GM18867 (cell line): Measurements from ENCODE around the gene MTERF4.

ENCODE experiments used
- ATAC-seq: cut with Tn5 transposase; IDR thresholded peaks from one replicate; pipeline ENCODE4 v1.9.1; 2021; ENCODE audit warnings: mild to moderate bottlenecking, moderate library complexity; ENCODE audit not compliant: unreplicated experiment

MTERF4 gene

DNA sequence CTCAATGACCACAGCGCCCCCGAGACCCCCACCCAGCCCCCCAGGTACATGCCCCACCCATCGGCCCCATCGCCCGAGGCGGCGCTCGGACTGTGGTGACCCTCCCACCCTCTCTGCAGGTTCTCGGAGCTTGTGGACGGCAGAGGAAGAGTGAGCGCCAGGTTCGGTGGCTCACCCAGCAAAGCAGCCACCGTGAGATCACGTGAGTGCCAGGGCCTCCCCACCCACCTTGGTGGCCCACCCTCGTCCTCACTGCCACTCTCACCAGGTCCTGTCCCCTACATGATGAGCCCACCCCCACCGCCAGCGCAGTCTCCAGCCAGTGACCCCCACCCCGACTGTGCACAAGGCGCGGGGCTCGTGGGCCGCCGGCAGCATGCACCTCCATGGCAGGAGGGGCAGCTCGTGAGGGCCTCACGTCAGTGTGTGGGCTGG, 30.4 kb downstream of the MTERF4 start:
- no peak for ATAC-seq

DNA sequence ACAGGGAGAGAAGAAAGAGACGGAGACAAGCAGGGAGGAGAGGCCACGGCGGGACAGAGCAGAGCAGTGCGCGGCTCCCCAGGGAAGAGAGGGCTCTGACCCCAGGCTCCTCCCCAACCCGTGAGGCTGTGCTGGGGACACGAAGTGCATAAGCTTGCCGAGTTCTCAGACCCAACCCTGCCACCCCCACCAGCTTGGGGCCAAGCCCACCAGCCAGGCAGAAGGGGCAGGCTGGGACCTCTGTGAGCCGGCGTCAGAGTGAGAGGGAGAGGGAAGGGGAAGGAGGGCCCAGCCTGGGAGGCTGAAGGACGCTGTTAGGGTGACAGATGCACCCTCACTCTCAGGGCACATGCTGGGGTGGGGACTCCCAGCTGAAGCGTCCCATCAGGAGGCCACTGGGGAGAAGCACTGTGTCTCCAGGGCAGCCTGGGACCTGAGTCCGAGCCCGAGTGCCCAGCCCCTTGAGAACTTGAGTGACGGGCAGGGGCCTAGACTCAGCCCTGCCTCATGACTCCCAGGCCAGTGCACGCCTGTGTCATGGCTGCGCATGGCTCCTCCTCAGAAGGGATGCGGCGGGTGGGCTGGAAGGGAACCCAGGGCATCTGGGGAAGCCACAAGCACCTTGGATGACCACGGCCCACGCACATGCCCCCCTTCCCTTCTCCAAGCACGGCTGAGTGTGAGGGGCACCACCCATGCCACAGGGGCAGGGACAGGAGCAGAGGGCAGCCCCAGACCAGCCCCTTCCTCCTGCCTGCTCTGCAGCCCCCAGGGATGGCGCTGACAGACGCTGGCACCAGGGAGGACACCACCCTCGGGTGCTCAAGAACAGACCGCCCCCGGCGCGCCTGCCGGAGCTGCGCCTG, 31.0 kb downstream of the MTERF4 start:
- no peak for ATAC-seq

DNA sequence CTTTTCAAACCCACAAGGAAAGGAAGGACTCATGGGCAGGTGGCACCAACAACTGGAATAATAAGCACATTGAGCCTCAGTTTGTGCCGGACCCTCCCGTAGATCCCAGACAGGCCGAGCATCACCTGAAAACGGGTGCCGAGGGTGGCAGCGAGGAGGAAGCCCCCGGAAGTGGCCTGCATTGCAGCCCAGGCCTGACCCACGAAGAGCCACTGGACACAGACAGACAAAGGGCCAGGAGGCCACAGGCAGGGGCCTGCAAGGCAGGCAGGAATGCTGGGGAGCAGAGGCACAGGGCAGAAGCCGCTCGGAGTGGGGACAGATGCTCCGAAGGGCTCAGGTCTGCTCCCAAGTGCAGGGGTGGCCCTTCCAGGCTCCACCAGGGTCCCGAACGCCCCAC, 31.7 kb downstream of the MTERF4 start:
- no peak for ATAC-seq

DNA sequence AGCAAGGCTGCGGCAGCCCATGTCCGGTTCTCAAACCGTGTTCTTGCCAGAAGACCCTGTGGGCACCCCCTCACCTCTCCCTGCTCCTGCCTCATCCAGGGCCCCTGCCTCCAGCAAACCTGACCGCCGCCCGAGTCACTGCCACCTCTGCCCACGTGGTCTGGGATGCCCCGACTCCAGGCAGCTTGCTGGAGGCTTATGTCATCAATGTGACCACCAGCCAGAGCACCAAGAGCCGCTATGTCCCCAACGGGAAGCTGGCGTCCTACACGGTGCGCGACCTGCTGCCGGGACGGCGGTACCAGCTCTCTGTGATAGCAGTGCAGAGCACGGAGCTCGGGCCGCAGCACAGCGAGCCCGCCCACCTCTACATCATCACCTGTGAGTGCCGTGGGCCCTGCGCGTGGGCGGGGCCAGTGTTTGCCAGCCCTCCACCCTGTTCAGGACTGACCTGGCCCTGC, 32.2 kb downstream of the MTERF4 start:
- no peak for ATAC-seq

DNA sequence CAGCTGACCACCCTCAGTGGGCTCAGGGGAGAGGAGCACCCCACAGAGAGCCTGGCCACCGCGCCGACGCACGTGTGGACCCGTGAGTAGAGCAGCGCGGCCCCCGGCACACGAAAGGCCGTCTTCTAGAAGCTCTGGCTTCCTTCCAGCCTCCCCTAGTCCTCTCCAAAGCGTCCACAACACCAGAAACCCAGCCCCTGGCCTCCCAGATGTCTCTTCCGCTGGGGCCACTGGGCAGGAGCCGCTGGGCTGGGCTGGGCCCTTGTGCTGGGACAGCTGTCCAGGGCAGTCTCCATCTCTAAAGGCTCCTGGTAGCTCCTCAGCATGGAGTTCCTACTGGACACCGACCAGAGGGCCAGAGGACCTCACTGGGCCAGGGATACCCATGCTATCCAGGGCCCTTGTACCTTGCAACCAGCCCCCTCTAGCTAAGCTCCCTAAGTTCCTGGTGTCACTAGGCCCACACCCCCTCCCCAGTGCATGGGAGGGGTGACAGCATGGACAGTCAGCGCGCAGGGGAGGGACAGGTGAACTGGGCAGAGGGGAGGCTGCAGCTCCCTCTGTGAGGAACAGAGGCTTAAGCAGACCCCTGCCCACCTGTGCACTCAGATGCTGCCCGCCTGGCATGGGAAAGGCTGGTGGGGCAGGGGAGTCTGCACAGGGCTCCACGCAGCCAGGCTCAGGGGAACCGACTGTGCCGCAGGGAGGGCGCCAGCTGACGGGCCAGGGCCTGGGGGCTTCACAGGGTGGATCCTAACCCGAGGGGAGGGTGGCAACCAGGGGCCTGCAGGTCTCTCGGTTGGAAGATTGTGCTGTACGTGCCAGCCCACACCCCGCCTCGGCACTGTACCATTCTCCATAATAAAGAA, 32.9 kb downstream of the MTERF4 start:
- ATAC-seq, result no peak

DNA sequence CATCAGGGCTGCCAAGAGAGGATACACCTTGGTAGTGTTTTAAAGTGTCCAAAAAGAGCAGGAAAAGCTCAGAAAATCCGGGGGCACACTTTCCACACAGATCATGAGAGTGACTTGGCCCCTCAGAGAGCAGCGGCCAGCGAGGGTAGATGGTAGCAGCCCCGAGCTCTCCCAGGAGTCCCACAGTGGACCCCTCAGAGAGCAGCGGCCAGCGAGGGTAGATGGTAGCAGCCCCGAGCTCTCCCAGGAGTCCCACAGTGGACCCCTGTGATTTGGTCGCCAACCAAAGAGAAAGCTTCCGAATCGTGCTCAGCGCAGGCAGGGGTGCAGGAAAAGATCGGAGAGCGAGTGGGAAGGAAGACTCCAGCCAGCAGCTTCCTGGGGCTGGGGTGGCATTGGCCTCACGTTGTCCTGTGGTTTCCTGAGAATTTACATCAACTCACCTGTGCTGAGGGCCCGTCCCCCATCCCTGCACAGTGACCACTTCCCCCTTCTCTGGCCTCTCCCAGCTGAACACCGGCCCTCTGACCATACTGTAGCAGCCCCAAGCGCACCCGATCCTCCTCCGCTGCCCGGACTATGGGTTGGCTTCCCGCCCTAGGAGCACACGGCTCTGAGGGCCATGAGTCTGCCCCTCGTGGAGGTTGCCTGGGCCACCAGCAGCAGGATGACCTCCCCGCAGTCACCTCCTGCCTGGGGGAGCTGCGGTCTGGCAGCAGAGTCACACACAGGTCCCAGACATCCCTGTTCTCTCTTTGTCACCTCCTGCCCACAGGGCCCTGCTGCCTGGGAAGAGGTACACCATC, 33.7 kb downstream of the MTERF4 start:
- ATAC-seq, result no peak

DNA sequence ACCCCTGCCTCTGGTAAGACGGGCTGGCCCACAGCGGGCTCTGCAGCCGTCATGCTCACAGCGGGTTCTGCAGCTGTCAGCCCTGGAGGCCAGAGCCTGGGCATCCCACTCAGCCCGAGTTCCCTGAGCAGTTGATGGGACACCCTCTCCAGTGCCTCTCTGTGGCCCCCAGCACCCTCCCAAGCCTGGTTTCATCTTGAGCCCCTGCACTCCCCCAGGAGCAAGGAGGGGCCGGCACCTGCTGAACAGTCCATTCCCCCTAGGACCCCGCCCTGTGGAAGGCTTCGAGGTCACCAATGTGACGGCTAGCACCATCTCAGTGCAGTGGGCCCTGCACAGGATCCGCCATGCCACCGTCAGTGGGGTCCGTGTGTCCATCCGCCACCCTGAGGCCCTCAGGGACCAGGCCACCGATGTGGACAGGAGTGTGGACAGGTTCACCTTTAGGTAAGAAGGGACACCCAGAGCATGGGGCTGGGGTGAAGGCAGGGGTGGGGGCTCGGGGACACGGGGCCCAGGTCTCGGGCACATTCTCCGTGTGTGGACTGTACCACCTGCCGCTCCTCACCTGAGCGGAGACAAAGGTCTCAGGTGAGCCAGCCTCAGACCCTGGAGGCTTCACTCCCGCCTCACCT, 34.5 kb downstream of the MTERF4 start:
- no peak for ATAC-seq

DNA sequence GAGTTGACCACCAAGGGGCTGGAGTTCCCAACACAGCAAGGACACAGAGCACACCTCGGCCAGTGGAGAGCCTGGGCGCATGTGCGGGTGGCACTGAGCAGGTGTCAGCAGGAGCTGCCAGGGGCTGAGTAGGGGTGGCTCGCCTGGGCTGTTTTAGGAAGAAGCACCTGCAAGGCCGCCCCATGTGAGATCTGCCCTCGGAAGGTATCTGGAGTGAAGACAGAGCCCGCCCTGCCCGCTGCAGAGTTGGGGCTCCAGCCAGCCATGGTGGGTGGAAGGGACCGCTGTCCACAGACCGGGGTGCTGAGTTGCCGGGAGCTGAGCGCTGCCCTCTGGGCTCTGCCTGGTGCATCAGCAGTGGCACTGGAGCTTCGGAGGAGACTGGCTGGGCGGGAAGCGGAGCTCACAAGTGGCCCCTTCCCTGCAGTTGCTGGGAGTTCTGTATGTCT, 35.2 kb downstream of the MTERF4 start:
- ATAC-seq, result no peak

DNA sequence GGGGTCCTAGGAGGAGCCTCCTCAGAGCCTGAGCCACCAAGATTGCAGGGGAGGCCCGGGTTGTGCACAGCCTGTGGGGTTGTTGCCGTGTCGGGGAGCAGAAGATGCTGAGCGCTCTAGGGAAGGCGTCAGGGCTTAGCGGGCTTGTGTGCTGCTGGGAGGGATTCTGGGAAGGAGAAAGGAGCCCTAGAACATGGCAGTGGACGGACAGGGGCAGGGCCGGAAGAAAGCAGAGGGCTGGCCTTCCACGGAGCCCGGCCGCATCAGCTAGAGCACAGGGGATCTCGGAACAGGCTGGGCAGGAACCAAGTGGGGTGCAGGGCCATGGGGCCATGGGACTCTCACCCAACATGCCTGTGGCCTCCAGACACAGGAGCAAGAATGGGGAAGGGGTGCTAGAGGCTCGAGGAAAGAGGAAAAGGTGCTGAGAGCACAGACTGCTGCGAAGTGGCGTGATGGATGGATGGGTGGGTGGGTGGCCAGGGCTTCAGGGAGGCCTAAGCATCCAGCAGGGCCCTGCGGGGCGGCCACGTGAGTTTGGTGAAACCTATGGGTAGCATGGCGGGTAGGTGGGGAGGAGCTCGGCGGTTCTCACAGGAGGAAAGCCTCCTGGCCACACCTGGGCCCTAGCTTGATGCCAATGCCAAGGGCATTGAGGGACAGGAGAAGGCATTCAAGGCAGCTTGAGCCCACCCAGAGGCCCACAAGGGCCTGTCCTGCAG, 35.8 kb downstream of the MTERF4 start:
- no peak for ATAC-seq

DNA sequence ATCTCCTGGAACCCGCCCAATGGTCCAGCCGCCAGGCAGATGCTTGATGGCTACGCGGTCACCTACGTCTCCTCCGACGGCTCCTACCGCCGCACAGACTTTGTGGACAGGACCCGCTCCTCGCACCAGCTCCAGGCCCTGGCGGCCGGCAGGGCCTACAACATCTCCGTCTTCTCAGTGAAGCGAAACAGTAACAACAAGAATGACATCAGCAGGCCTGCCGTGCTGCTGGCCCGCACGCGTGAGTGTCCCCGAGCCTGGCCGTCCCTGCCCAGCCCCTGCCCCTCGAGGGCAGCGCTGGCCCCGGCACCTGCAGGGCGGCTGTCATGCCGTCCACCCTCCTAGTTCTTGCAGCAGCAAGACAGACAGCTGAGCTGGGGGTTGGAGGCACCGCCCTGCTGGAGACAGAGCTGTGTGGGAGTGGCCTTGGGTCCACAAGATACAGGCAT, 36.7 kb downstream of the MTERF4 start:
- ATAC-seq, result no peak

DNA sequence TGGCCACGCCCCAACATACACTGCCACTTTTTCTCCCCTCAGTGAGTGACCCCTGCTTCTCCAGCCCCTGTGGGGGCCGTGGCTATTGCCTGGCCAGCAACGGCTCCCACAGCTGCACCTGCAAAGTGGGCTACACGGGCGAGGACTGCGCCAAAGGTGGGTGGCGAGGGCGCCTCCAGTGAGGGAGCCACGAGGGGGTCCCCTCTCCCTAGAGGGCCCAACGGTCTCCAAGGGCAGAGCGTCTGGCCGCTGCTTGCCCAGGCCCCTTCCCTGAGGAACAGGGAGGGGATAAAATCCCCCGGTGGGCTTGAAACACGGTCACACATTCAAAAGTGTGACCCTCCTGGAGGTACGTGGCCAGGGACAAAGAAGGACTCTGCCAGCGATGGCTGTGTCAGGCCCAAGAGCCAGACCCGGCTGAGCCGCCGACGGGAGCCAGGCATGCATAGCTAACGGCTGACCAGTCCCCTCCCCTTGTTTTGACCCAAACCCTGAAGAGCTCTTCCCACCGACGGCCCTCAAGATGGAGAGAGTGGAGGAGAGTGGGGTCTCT, 37.2 kb downstream of the MTERF4 start:
- no peak for ATAC-seq

DNA sequence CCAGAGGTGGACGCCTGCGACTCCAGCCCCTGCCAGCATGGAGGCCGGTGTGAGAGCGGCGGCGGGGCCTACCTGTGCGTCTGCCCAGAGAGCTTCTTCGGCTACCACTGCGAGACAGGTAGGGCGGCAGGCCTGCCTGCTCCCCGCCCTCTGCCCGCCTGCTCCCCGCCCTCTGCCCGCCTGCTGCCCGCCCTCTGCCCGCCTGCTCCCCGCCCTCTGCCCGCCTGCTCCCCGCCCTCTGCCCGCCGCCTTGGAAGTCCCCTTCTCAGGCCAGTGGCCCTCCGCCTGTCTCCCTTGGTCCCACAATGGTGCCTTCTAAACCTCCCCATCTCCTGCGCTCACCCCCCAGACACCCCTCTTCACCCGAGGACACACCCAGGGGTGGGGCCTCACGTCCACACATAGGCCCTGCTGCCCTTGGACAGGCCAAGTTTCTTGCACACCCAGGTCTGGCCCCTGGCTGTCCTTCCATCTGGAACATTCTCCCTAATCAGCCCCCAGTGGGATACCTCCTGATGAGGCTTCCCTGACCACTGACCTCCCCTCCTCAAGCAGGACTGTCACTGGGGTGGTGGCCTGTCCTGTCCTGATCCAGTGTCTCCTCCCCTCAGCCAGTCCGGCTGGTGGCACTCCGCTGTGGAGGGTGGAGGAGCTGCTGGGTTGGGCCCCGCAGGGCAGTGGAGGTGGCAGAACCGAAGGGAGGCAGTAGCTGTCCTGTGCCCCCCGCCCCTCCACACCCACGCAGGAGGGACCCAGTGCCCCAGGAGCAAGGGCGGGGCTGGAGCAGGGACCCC, 37.9 kb downstream of the MTERF4 start:
- no peak for ATAC-seq

DNA sequence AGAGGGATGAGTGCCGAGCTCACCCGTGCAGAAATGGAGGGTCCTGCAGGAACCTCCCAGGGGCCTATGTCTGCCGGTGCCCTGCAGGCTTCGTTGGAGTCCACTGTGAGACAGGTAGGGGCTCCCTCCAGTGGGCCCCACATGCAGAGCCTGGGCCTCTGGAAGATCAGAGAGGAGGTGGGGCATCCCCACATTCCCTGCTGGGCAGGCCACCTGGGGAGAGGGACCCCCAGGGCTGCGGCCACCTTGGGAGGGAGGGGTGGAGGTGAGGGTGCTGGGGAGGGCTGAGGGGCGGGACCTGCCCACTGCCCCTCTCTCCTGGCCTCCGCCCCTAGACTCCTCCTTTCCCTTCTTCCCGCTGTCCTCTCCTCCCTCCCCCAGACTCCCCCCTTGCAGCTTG, 38.5 kb downstream of the MTERF4 start:
- ATAC-seq, result no peak

DNA sequence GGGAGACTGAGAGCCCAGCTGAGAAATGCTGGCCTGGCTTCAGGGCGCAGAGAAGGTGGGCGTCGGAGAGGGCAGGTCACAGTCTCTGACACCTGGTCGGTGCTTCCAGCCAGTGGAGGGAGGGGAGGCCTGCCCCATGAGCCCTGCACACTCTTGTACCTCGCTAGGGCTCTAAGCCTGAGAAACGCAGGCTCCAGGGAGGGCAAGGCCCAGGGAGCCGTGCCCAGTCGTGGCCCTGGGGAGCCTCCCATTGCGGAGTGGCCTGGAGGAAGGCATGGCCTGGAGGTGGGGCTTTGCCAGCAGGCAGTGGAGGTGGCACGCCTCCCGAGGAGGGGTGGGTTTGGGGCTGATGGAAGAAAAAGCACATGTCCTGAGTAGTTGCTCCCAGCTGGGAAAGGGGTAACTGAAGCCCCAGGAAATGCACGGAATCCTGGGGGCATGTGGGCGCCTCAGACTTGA, 39.0 kb downstream of the MTERF4 start:
- no peak for ATAC-seq

DNA sequence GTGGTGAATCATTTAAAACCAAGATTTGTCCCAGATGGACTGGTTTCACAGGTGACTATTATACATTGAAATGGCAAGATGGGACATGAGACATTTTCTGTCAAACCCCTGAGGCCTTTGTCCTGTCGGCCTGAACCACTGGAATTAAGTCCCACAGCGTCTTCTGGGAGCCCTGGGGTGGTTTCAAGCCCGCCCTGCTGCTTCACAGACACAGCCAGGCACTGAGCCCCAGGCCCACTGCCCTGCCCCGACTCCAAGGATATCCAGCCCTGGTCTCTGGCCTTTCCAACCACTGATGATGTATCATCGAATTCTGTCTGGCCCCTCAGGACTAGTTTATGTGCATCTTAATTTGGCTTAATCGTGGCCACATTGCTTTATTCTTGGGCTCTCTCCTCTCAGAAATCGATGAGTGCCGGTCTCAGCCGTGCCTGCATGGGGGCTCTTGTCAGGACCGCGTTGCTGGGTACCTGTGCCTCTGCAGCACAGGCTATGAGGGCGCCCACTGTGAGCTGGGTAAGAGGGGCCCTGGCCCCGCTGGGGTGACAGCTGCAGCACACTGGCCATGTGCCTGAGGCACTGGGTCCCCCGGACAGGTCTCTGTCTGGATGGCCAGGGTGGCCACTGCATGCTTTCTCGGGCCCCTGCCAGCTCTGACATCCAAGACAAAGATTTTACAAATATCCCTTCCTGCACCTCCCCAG, 39.5 kb downstream of the MTERF4 start:
- no peak for ATAC-seq

DNA sequence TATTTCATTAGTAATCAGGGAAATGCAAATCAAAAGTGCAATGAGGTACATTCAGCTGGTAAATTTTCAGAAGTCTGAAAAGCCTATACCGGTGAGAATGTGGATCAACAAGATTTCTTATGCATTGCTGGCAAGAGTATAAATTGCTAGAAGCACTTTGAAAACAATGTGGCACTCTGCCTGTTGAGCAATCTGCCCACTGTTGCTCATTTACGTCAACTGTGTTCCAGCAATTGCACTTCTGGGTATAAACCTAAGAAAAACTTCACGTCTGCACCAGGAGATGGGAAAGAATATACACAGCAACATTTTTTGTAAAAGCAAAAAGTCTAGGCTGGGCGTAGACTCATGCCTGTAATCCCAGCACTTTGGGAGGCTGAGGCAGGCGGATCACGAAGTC, 40.8 kb downstream of the MTERF4 start:
- no peak for ATAC-seq

DNA sequence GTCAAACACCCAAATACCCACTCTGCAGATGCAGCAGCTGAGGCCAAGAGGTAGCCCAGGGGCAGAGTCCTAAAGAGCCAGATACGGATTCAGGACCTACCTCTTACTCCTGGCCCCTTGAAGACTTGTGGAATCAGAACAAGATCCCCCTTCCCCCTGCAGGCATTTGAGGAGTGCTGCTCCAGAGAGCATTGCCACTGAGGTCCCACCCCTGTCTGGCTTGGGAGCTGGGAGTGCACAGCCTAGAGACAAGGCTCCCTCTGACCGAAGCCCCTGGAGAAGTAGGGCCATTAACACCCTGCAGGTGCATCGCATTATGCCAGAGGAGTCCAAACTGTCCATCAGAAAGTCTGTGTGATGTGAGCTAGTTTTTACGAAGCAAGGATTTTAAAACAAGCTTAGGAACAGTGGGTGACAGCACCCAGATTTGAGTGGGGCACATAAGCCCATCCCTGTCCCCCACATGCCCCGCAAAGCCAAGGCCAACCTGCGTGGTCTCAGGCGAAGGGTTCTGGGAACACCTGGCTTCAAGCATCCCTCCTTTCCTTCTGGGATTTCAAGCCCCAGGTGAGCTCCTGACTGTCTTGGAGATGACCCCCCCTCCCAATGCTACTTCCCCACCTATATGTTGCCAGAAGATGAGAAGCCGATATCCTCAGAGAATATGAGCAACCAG, 48.4 kb downstream of the MTERF4 start:
- no peak for ATAC-seq
